ENCODE results near the gene CBFA2T2.
"Not testable (repeated sequence)": the region's sequence is repeated elsewhere in the genome, so short reads cannot be mapped to it uniquely, and the experiment has no call there.

CBFA2T2 gene

DNA sequence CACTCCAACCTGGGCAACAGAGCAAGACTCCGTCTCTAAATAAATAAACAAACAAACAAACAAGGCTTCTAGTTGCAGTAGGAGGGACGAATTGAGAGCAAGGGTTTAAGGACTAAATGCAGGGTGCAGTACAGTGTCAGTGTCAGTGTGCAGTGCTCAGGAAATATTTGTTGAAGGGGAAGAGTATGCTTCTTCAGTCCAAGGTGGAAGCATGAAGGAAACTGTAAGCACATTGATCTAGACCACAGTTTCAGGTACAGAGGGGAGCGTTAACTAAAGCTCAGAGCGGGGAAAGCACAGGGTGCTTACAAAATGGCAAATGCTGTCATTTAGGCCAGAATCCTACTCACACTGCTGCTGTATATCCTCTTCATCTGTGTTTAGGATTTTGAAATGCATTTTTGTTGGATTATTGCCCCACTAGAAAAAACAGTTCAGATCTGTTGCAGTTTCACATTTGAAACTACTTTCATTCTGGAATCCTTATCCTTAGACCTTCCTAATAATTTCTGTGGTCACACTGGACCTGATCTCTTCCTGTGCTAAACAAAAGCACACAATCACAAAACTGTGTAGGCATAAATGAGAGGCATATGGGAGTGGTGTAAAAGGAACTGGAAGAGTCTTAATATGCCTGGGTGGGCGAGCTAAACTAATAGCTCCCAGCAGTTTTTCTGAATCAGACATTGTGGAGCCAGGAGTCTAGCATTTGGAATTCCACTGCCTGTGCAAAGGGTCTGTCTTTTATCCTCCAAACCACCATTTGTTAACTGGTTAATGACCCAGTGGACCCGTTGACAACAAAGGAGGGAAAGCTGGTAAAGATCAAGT, 41.4 kb downstream of the CBFA2T2 start:
- H3K36me3 Mint-ChIP-seq (ENCODE audit: insufficient read depth): peaks cover 6% of the 10 kb centered on the region
- H3K9me3 Mint-ChIP-seq: no peaks in the 10 kb centered on the region
- no peak overlapping the region for H3K4me3 Mint-ChIP-seq
- peak overlapping the region; percentile 46 to 75 for H3K27ac Mint-ChIP-seq
- H3K4me1 Mint-ChIP-seq (ENCODE audit: low read depth in 2 of 2): peaks cover 8 to 30% of the 10 kb centered on the region in 2 donors
- ATAC-seq (replicated peaks) (no peak), DNase-seq (no peak)
- H3K27me3 Mint-ChIP-seq: no peaks in the 10 kb centered on the region

DNA sequence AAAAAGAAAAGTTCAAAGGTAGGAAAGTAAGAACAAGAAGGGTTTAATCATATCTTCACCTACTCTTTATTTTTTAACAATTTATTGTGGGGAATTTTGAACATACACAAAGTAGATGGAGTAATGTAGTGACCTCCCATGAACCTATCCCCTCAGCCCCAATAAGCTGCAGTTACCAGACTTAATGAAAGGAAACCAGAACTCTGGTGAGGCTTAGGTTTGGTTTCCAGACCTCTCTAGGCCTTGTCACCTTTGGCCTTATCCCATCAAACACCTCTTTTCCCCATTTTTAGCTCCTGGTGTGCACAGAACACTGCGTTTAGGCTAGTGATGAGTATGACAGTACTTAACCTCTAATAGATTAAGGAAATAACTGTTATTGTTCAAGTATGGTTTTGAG, 42.0 kb downstream of the CBFA2T2 start:
- H3K27me3 Mint-ChIP-seq: no peaks in the 10 kb centered on the region
- H3K27ac Mint-ChIP-seq: no peak overlapping the region
- H3K4me1 Mint-ChIP-seq (ENCODE audit: low read depth in 2 of 2): peaks cover 9 to 30% of the 10 kb centered on the region in 2 donors
- DNase-seq: no peak
- H3K36me3 Mint-ChIP-seq (ENCODE audit: insufficient read depth): peaks cover 6% of the 10 kb centered on the region
- H3K9me3 Mint-ChIP-seq: no peaks in the 10 kb centered on the region
- no peak for ATAC-seq (replicated peaks)
- H3K4me3 Mint-ChIP-seq: no peak overlapping the region

DNA sequence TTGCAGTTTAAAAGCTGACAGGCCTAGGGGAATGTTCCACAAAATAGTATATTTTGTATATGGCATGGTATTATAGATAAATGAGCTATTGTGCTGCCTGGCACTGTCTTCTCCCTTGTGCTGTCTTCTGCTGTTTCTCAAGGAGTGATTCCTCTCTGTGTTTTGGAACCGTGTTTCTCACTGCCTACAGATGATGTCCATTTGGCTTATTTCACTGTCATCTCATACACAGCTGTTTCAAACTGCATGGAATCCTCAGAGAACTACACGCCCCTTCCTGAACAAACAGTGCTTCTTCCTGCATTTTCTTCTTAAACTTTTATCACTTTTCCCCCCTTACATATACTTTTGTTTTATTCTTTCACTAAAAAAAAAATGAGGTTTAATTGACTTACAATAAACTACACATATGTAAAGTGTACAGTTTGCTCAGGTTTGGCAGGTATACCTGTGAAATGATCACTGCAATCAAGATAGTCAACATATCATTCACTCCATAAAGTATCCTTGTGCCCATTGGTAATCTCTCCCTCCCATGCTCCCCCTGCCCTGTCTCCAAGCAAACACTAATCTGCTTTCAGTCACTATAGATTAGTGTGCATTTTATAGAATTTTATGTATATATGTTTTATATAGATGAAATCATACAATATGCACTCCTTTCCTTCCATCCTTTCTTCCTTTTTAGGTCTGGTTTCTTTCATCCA, 43.0 kb downstream of the CBFA2T2 start:
- Mint-ChIP-seq H3K36me3 (ENCODE audit: insufficient read depth) (peaks cover 6% of the 10 kb centered on the region), H3K4me3 (no peak overlapping the region), H3K4me1 (ENCODE audit: low read depth in 2 of 2) (peaks cover 11 to 37% of the 10 kb centered on the region in 2 donors), H3K27ac (peak overlapping the region in 1 of 2 donors; percentile 72), H3K27me3 (no peaks in the 10 kb centered on the region), H3K9me3 (no peaks in the 10 kb centered on the region)
- ATAC-seq (replicated peaks) (no peak), DNase-seq (no peak)

DNA sequence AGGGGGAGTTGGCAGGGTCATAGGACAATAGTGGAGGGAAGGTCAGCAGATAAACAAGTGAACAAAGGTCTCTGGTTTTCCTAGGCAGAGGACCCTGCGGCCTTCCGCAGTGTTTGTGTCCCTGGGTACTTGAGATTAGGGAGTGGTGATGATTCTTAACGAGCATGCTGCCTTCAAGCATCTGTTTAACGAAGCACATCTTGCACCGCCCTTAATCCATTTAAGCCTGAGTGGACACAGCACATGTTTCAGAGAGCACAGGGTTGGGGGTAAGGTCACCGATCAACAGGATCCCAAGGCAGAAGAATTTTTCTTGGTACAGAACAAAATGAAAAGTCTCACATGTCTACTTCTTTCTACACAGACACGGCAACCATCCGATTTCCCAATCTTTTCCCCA, 45.8 kb downstream of the CBFA2T2 start:
- H3K27ac Mint-ChIP-seq; ATAC-seq (replicated peaks); H3K36me3 Mint-ChIP-seq (ENCODE audit: insufficient read depth); DNase-seq; H3K9me3 Mint-ChIP-seq; H3K27me3 Mint-ChIP-seq; H3K4me3 Mint-ChIP-seq: not testable (repeated sequence)
- H3K4me1 Mint-ChIP-seq (ENCODE audit: low read depth in 2 of 2): peaks cover 11 to 43% of the 10 kb centered on the region in 2 donors

DNA sequence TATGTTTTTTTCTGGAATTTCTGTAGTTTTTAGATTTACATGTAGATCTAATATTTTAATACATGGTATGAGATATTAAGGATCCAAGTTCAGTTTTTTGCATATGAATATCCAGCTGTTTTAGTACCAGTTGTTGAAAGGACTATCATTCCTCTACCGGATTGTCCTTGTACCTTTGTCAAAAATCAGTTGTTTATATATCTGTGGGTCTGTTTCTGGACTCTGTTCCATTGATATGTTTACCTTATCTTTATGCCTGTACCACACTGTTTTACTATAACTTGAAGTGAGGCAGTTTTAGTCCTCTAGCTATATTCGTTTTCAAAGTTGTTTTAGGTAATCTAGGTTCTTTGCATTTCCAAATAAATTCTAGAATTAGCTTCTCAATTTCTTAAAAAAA, 47.7 kb downstream of the CBFA2T2 start:
- H3K4me3 Mint-ChIP-seq: no peak overlapping the region
- peak overlapping the region in 1 of 2 donors; percentile 23 for H3K27ac Mint-ChIP-seq
- H3K9me3 Mint-ChIP-seq: no peaks in the 10 kb centered on the region
- no peaks in the 10 kb centered on the region for H3K27me3 Mint-ChIP-seq
- H3K4me1 Mint-ChIP-seq (ENCODE audit: low read depth in 2 of 2): peaks cover 8 to 29% of the 10 kb centered on the region in 2 donors
- peaks cover 4% of the 10 kb centered on the region for H3K36me3 Mint-ChIP-seq (ENCODE audit: insufficient read depth)
- no peak for ATAC-seq (replicated peaks)
- no peak for DNase-seq

DNA sequence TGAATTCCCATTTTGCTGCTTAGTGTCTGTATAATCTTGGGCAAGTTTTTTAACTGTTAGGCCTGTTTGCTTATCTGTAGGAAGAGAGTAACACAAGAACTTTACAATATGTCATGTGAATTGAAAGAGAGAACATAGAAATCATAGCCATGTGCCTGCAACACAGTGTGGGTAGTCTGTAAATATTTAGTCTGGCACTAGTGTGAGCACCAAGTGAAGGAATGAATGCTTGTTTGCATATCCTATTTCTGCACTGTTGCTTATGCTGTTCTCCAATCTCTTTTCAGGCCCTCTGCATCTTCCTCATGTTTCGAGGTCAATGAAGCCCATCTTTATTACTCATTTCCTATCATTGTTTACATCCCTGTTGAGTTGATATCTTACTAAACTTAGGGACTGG, 49.2 kb downstream of the CBFA2T2 start:
- Mint-ChIP-seq H3K9me3 (no peaks in the 10 kb centered on the region), H3K27ac (no peak overlapping the region), H3K27me3 (no peaks in the 10 kb centered on the region), H3K4me3 (no peak overlapping the region), H3K36me3 (ENCODE audit: insufficient read depth) (peaks cover 3% of the 10 kb centered on the region), H3K4me1 (ENCODE audit: low read depth in 2 of 2) (peaks cover 6 to 28% of the 10 kb centered on the region in 2 donors)
- ATAC-seq (replicated peaks) (no peak), DNase-seq (no peak)

DNA sequence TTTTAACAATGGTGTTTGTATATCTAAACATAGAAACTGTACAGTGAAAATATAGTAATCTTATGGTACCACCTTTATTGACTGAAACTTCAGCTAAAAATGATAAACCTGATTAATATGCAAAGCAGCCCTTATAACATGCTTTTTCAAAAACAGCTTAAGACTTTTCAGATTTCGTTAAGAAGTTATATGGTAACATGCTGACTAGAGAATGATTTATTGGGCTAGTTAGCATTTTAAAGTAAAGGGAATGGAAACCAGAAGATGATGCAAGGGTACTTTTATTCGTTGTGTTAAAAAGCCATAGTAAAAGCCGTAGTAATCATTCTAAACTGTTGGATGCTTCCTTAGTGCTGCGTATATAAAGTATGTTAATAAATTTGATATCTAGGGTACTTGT, 50.5 kb downstream of the CBFA2T2 start:
- DNase-seq: no peak
- H3K4me1 Mint-ChIP-seq (ENCODE audit: low read depth in 2 of 2): peaks cover 6 to 33% of the 10 kb centered on the region in 2 donors
- H3K27me3 Mint-ChIP-seq: no peaks in the 10 kb centered on the region
- no peaks in the 10 kb centered on the region for H3K9me3 Mint-ChIP-seq
- no peak overlapping the region for H3K4me3 Mint-ChIP-seq
- peaks cover under 1% of the 10 kb centered on the region for H3K36me3 Mint-ChIP-seq (ENCODE audit: insufficient read depth)
- no peak overlapping the region for H3K27ac Mint-ChIP-seq
- ATAC-seq (replicated peaks): no peak

DNA sequence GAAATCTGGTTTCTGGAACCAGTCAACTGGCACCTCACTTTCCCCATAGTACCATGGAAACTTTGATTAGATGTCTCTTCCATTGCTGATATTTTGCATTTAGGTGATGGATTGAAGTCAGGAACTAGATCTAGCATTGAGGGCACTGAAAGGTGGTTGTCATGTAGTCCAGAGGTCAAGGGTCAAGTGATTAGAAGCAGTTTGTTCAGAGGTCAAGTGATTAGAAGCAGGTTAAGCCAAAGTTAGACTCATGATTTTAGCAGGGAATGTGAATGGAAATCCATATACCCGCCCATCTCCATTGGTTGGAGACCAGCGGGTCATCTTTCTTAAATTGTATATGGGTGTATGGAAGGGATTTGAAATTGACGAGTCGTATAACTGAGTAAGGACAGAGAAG, 51.2 kb downstream of the CBFA2T2 start:
- H3K4me1 Mint-ChIP-seq (ENCODE audit: low read depth in 2 of 2): peaks cover 6 to 33% of the 10 kb centered on the region in 2 donors
- no peaks in the 10 kb centered on the region for H3K9me3 Mint-ChIP-seq
- DNase-seq (no peak), ATAC-seq (replicated peaks) (no peak)
- no peaks in the 10 kb centered on the region for H3K27me3 Mint-ChIP-seq
- H3K27ac Mint-ChIP-seq: no peak overlapping the region
- no peak overlapping the region for H3K4me3 Mint-ChIP-seq
- H3K36me3 Mint-ChIP-seq (ENCODE audit: insufficient read depth): peaks cover 3% of the 10 kb centered on the region

DNA sequence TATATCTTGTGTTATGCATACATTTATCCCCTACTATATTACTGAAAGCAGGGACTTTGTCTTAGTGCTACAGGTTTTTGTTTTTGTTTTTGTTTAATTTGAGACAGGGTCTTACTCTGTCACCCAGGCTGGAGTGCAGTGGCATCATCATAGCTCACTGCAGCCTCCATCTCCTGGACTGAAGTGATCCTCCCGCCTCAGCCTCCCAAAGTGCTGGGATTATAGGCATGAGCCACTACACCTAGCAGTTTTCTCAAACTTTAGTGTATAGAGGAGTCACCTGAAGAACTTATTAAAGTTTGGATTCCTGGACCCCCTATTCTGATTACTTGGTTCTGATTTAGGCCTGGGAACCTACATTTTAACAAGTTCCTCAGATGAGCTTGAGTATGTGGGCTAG, 51.9 kb downstream of the CBFA2T2 start:
- no peaks in the 10 kb centered on the region for H3K9me3 Mint-ChIP-seq
- no peak overlapping the region for H3K27ac Mint-ChIP-seq
- H3K4me1 Mint-ChIP-seq (ENCODE audit: low read depth in 2 of 2): peaks cover 6 to 33% of the 10 kb centered on the region in 2 donors
- peaks cover 3% of the 10 kb centered on the region for H3K36me3 Mint-ChIP-seq (ENCODE audit: insufficient read depth)
- H3K27me3 Mint-ChIP-seq: no peaks in the 10 kb centered on the region
- no peak overlapping the region for H3K4me3 Mint-ChIP-seq
- no peak for ATAC-seq (replicated peaks)
- no peak for DNase-seq

DNA sequence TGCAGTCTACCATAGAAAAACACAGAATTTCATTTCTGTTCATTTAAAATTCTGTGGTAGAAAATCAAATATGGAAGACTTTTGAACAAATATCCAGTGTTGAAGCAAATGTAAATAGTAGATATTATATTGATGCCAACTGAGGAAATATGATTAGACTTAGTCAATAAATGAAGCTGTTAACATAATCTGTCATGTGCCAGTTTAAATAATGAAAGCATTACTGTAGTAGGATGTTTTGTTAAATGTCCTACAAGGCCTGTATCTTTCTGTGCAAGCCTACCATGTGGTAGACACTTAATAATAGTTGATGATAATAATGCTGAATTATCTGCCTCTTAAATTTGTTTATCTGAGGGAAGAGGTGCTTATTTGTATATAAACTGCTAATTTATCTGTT, 55.9 kb downstream of the CBFA2T2 start:
- Mint-ChIP-seq H3K27ac (no peak overlapping the region), H3K4me1 (ENCODE audit: low read depth in 2 of 2) (peaks cover 4 to 12% of the 10 kb centered on the region in 2 donors), H3K27me3 (no peaks in the 10 kb centered on the region), H3K9me3 (no peaks in the 10 kb centered on the region), H3K36me3 (ENCODE audit: insufficient read depth) (peaks cover 3% of the 10 kb centered on the region), H3K4me3 (no peak overlapping the region)
- DNase-seq: no peak
- no peak for ATAC-seq (replicated peaks)

DNA sequence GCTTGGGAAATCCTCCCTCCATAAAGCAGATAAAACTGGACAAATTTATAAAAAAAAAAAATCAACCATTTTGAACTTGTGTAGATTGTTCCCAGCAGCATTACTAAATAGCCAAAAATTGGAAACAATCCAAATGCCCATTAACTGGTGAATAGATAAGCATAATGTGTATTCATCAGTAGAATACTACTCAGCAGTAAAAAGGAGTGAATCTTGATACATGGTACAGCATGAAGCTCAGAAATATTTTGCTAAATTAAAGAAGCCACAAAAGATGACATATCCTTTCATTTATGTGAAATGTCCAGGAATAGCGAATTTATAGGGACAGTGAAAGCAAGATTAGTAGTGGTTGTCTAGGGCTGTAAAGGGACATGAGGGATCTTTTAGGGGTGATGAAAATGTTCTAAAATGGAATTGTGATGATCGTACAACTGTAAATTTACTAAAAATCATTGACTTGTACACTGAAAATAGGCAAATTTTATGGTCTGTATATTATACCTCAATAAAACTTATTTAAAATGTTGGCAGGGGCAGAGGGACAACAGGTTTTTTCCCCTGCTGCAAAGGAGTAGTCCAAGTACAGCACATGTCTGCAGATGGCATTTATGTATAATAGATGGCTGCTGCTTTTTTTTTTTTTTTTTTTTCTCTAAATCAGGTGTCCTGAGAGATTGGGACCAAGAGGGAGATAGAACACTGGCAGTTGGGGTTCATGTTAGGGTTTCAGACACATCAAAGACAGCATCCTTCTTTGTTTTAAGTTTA, 59.5 kb downstream of the CBFA2T2 start:
- no peak overlapping the region for H3K4me3 Mint-ChIP-seq
- H3K4me1 Mint-ChIP-seq (ENCODE audit: low read depth in 2 of 2): peaks cover 2 to 4% of the 10 kb centered on the region in 2 donors
- H3K27ac Mint-ChIP-seq: no peak overlapping the region
- DNase-seq (no peak), ATAC-seq (replicated peaks) (no peak)
- H3K9me3 Mint-ChIP-seq: no peaks in the 10 kb centered on the region
- H3K36me3 Mint-ChIP-seq (ENCODE audit: insufficient read depth): peaks cover 5% of the 10 kb centered on the region
- H3K27me3 Mint-ChIP-seq: no peaks in the 10 kb centered on the region

DNA sequence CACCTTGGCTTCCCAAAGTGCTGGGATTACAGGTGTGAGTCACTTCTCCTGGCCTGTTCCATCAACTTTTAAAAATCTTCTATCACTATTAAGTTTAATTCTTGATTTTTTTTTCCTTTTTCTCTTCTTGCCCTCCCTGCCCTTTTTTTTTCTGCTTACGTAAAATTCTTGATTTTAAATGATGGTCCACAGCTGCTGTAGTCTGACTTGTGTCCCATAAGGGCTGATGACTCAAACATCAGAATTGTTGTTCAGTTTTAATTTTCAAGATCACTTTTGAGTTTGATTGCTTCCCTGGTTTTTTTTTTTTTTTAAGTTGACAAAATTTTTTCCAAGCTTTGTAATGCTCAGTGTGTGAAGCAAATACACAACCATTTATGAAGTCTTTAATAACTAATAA, 61.9 kb downstream of the CBFA2T2 start:
- no peak for DNase-seq
- no peaks in the 10 kb centered on the region for H3K9me3 Mint-ChIP-seq
- H3K36me3 Mint-ChIP-seq (ENCODE audit: insufficient read depth): peaks cover 4% of the 10 kb centered on the region
- no peak overlapping the region for H3K4me3 Mint-ChIP-seq
- H3K4me1 Mint-ChIP-seq (ENCODE audit: low read depth in 2 of 2): peaks cover 9 to 13% of the 10 kb centered on the region in 2 donors
- H3K27ac Mint-ChIP-seq: peak overlapping the region in 1 of 2 donors; percentile 17
- no peaks in the 10 kb centered on the region for H3K27me3 Mint-ChIP-seq
- ATAC-seq (replicated peaks): no peak

DNA sequence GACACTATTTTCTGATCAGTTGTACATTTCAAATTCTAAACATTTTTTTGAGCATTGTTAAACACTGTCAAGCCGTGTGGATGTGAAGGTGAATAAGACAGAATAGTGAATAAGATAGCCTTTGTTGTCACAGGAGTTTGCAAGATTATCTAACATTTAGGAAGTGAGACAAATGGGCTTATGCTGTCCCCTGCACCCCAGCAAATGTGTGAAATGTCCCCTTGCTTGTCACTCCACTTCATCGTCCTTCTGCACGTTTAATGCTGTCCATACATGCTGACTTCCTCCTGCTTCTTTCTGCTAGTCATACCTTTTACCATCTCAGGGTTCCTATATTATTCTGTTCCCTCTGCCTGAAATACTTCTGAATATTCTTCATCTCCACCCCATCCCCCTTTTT, 62.6 kb downstream of the CBFA2T2 start:
- no peak overlapping the region for H3K4me3 Mint-ChIP-seq
- DNase-seq: no peak

More for the DNA sequence above, 62.6 kb downstream of the CBFA2T2 start:
- Mint-ChIP-seq H3K4me1 (ENCODE audit: low read depth in 2 of 2) (peaks cover 9 to 13% of the 10 kb centered on the region in 2 donors), H3K36me3 (ENCODE audit: insufficient read depth) (peaks cover 4% of the 10 kb centered on the region), H3K27ac (peak overlapping the region; percentile 17 to 19), H3K9me3 (no peaks in the 10 kb centered on the region), H3K27me3 (no peaks in the 10 kb centered on the region)
- ATAC-seq (replicated peaks): no peak
